ENCODE results near the gene CAVIN3.

DNA sequence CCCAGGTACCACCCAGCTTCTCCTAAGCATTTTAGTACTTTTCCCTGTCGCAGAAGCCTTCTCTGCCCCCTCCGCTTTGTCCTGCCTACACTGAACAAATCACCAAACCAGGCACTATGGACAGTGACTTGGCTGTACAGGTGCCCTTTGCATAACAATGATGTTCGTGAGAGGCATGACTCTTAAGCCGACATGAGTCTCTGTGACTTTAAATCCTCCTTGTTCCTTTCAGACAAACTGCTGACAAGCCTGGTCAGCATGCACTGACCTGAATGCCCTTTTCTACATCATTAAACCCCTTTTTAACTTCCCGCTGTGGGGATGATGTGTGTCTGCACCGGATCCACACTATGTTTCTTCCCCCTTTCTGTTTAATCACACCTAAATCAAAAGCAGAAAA is 16.6 kb downstream of the CAVIN3 start:
- TF ChIP-seq CTCF (IDR thresholded peaks at IDR 0.05) = no peak
- no peak for TF ChIP-seq POLR2A (IDR thresholded peaks at IDR 0.05)
